ENCODE results near the gene PAXX. TPM values are rescaled to one million over a fixed set of nuclear protein-coding genes. Genes with fewer than 3 reads are reported as not detected.

The PAXX gene
- polyA plus RNA-seq, 6 donors from 2014 or later: 31.7 to 39.8 (median 35.6) TPM

DNA sequence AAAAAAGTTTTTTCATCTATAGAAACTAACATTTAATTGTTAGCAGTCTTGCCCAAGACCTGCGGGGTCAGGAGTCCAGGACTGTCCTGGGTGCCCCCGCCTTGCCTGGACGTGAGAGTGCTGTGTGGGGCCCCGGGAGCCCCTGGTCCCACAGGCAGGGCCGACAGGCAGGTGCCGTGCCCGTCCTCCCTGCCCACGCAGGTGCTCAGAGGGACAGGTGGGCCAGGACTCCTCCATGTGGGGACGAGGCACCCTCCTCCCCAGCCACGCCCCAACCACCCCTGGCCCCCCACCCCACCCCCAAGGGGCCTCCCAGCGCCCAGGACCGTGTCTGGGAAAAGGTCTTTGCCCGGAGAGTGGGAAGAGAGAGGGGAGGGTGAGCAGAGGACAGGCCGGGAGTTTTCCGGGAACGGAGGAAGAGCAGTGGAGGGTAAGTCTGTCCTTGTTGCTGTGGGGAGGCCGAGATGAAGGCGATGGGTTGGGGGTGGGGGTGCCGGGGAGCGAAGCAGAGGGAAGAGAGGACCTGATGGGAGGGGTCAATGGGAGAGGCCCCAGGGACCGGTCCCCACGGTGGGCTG is 42.9 kb upstream of the PAXX start:
- Mint-ChIP-seq H3K36me3 (no peaks in the 10 kb centered on the region), H3K27ac (peak overlapping the region in 4 of 6 donors; percentile 59 to 89 (median 83)), H3K4me3 (peak overlapping the region; percentile 75 to 93 (median 84)), H3K9me3 (no peaks in the 10 kb centered on the region), H3K27me3 (no peaks in the 10 kb centered on the region), H3K4me1 (peaks cover 6 to 20% (median 8%) of the 10 kb centered on the region in 3 donors)
- ATAC-seq (ENCODE audit: low read depth in 2 of 2): no peak
- no peak for DNase-seq

- peaks cover 0 to 6% (median 0%) of the 10 kb centered on the region in 3 donors for H3K27me3 Mint-ChIP-seq
- DNase-seq: peak; percentile 95
- peak; percentile 97 to 98 for ATAC-seq (ENCODE audit: low read depth in 2 of 2)
- peak overlapping the region in 5 of 6 donors; percentile 47 to 89 (median 82) for H3K27ac Mint-ChIP-seq
- no peaks in the 10 kb centered on the region for H3K9me3 Mint-ChIP-seq
- H3K4me3 Mint-ChIP-seq: peak overlapping the region; percentile 80 to 93 (median 87)
- H3K36me3 Mint-ChIP-seq: no peaks in the 10 kb centered on the region
- H3K4me1 Mint-ChIP-seq: peaks cover 2 to 14% (median 4%) of the 10 kb centered on the region in 3 donors
Observed at GRCh38 chr9:136949817-136950655, 42.2 kb upstream of the PAXX start.

- Mint-ChIP-seq H3K4me1 (peaks cover 2 to 14% (median 4%) of the 10 kb centered on the region in 3 donors), H3K27ac (no peak overlapping the region), H3K9me3 (no peaks in the 10 kb centered on the region), H3K4me3 (peak overlapping the region; percentile 80 to 92 (median 87)), H3K36me3 (no peaks in the 10 kb centered on the region), H3K27me3 (peaks cover 0 to 11% (median 0%) of the 10 kb centered on the region in 3 donors)
- no peak for DNase-seq
- no peak for ATAC-seq (ENCODE audit: low read depth in 2 of 2)
Observed at GRCh38 chr9:136950656-136951276, 41.5 kb upstream of the PAXX start.

DNA sequence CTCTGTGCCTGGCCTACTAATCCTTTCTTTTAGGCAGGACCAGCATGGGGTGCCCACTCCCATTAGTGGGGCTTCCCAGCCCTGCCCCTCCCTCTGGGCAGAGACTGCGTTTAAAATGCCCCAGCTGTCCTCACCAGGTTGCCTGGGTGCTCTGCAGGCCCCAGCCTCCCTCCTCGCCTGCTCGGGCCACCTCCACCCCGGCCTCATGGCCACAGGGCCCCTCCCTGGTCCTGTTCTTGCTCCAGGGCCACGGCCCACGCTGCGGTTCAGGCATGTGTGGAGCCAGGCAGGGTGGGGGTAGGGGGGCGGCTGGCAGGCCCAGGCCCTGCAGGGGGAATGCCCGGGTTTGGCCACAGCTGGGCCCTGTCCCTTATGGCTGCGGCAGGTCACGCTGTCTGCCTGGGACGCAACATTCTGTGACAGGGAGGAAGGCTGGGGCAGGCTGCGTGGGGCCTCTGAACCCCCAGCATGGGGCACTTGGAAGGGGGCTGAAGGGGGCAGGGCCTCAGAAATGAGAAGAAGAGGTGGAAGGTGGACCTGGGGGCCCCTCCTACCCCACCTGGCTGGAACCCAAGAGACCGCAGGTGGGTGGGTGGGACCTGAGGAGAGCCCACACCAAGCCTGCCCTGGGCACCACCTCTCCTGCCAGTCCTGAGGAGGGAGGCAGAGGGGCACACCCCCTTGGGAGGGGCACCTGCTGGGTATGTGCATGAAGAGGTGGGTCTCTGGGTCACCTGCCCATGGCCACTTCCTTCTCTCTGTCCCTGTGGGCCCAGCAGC is 40.5 kb upstream of the PAXX start, which contains the start of gene LCN12:
TSS of gene LCN12 (plus strand) at position 733 of the 780 bp plus-strand sequence. CDS start 55 bp downstream, outside the sequence.
- Mint-ChIP-seq H3K36me3 (peaks cover 0 to 6% of the 10 kb centered on the region in 2 donors), H3K4me3 (peak within 1 kb of the TSS in 5 of 8 donors; percentile 9 to 88 (median 29)), H3K4me1 (peaks cover 2 to 14% (median 10%) of the 10 kb centered on the region in 3 donors), H3K9me3 (peaks cover 0 to 4% (median 0%) of the 10 kb centered on the region in 7 donors), H3K27me3 (peaks cover 3 to 11% (median 6%) of the 10 kb centered on the region in 3 donors), H3K27ac (no peak within 1 kb of the TSS)
- ATAC-seq (ENCODE audit: low read depth in 2 of 2) (no peak), DNase-seq (no peak)

GRCh38 chr9:136952321-136952850 is 39.8 kb upstream of the PAXX start:
- ATAC-seq (ENCODE audit: low read depth in 2 of 2): no peak
- Mint-ChIP-seq H3K36me3 (peaks cover 0 to 9% of the 10 kb centered on the region in 2 donors), H3K9me3 (peaks cover 0 to 7% (median 0%) of the 10 kb centered on the region in 7 donors), H3K4me3 (no peak overlapping the region), H3K27me3 (peaks cover 4 to 11% (median 10%) of the 10 kb centered on the region in 3 donors), H3K27ac (no peak overlapping the region), H3K4me1 (peaks cover 2 to 14% (median 12%) of the 10 kb centered on the region in 3 donors)
- DNase-seq: no peak

DNA sequence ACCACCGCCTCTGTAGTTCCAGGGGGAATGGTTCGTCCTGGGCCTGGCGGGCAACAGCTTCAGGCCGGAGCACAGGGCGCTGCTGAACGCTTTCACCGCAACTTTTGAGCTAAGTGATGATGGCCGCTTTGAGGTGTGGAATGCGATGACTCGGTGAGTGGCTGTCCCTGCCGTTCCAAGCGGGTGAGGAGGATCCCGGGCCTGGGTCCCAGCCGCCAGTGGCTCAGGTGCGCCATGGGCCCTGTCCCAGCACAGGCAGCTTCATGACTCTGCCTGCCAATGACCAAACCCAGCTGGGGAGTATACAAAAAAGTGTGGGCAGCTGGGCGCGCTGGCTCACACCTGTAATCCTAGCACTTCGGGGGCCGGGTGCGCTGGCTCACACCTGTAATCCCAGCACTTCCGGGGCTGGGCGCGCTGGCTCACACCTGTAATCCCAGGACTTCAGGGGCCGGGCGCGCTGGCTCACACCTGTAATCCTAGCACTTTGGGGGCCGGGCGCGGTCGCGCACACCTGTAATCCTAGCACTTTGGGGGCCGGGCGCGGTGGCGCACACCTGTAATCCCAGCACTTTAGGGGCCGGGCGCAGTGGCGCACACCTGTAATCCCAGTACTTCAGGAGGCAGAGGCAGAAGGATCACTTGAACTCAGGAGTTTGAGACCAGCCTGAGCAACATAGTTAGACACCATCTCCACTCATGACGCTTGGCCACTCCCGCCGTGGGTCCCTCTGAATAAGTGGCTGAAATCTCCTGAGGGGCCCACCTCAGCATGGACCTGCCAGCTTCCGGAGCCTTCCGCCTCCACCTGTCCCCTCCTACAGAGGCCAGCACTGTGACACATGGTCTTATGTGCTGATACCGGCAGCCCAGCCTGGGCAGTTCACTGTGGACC is 39.1 kb upstream of the PAXX start:
- peaks cover 0 to 9% of the 10 kb centered on the region in 2 donors for H3K36me3 Mint-ChIP-seq
- H3K4me1 Mint-ChIP-seq: peaks cover 2 to 14% (median 12%) of the 10 kb centered on the region in 3 donors
- no peak overlapping the region for H3K27ac Mint-ChIP-seq
- ATAC-seq (ENCODE audit: low read depth in 2 of 2) (no peak), DNase-seq (no peak)
- peak overlapping the region in 1 of 8 donors; percentile 27 for H3K4me3 Mint-ChIP-seq
- peaks cover 0 to 7% (median 0%) of the 10 kb centered on the region in 7 donors for H3K9me3 Mint-ChIP-seq
- peaks cover 4 to 11% (median 10%) of the 10 kb centered on the region in 3 donors for H3K27me3 Mint-ChIP-seq

DNA sequence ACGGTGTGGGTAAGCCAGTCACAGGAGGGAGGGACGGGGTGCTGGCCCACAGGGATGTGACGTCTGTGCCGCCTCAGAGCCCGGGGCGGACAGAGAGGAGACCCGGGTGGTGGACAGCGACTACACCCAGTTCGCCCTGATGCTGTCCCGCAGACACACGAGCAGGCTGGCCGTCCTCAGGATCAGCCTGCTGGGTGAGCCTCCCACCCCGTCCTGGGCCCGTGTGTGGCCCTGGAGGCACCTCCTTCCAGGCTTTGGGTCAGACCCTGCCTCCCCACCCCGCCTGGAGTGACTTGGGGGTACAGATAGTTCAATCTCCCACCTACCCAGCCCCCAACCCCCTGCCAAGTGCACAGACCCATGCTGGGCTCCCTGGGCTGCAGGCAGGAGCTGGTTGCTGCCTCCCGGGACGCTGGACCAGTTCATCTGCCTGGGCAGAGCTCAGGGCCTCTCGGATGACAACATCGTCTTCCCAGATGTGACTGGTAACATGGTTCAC is 38.4 kb upstream of the PAXX start:
- no peak overlapping the region for H3K4me3 Mint-ChIP-seq
- no peak for DNase-seq
- no peak for ATAC-seq (ENCODE audit: low read depth in 2 of 2)
- H3K9me3 Mint-ChIP-seq: peaks cover 0 to 7% (median 0%) of the 10 kb centered on the region in 7 donors
- peaks cover 2 to 14% (median 12%) of the 10 kb centered on the region in 3 donors for H3K4me1 Mint-ChIP-seq
- H3K27me3 Mint-ChIP-seq: peaks cover 4 to 11% (median 10%) of the 10 kb centered on the region in 3 donors
- H3K36me3 Mint-ChIP-seq: peaks cover 0 to 9% of the 10 kb centered on the region in 2 donors
- no peak overlapping the region for H3K27ac Mint-ChIP-seq

DNA sequence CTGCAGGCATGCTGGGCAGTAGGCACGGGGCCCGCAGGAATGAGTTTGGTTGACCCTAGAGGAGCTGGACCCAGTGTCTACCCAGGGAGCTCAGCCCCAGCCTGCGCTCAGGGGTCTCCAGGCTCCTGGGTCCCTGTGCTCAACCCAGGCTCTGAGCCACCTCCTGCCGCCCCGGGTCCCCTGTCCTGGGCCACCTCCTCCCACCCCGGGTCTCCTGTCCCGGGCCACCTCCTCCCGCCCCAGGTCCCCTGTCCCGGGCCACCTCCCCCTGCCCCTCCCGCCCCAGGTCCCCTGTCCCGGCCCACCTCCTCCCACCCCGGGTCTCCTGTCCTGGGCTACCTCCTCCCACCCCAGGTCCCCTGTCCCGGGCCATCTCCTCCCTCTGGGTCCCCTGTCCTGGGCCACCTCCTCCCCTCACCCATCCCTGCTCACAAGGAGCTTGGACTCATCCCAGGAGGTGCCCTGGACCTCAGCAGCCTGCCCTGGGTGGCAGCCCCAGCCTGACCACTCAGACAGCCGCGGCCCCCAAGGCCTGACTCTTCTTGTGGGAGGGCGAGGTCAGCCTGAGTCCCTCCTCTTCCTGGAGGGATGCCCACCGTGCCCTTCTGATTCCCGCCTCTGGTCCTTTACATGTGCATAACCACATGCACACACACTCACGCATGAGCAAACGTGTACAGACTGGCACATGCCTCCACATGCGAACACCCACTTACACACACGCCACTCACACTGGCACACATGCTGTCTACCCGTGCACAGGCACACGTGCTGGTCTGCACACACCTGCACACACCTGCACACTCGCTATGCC is 37.7 kb upstream of the PAXX start:
- Mint-ChIP-seq H3K27ac (peak overlapping the region in 1 of 6 donors; percentile 69), H3K4me1 (peaks cover 0 to 12% (median 12%) of the 10 kb centered on the region in 3 donors), H3K9me3 (peaks cover 0 to 7% (median 0%) of the 10 kb centered on the region in 7 donors), H3K27me3 (peaks cover 4 to 11% (median 10%) of the 10 kb centered on the region in 3 donors), H3K4me3 (no peak overlapping the region), H3K36me3 (peaks cover 0 to 9% of the 10 kb centered on the region in 2 donors)
- DNase-seq (no peak), ATAC-seq (ENCODE audit: low read depth in 2 of 2) (no peak)

GRCh38 chr9:136955202-136955942 is 36.9 kb upstream of the PAXX start:
- no peak for ATAC-seq (ENCODE audit: low read depth in 2 of 2)
- Mint-ChIP-seq H3K27ac (peak overlapping the region in 2 of 6 donors; percentile 69 to 70), H3K4me3 (no peak overlapping the region), H3K9me3 (peaks cover 0 to 7% (median 0%) of the 10 kb centered on the region in 7 donors), H3K4me1 (peaks cover 0 to 8% (median 3%) of the 10 kb centered on the region in 3 donors), H3K27me3 (peaks cover 4 to 11% (median 10%) of the 10 kb centered on the region in 3 donors), H3K36me3 (peaks cover 0 to 9% of the 10 kb centered on the region in 2 donors)
- no peak for DNase-seq

GRCh38 chr9:136955943-136956335 is 36.3 kb upstream of the PAXX start:
- ATAC-seq (ENCODE audit: low read depth in 2 of 2) (no peak), DNase-seq (no peak)
- no peak overlapping the region for H3K27ac Mint-ChIP-seq
- peaks cover 0 to 9% of the 10 kb centered on the region in 2 donors for H3K36me3 Mint-ChIP-seq
- peaks cover 4 to 11% (median 10%) of the 10 kb centered on the region in 3 donors for H3K27me3 Mint-ChIP-seq
- H3K4me3 Mint-ChIP-seq: no peak overlapping the region
- H3K9me3 Mint-ChIP-seq: peaks cover 0 to 7% (median 0%) of the 10 kb centered on the region in 7 donors
- H3K4me1 Mint-ChIP-seq: peaks cover 0 to 8% (median 0%) of the 10 kb centered on the region in 3 donors
